MCF 10A (cell line): ENCODE data around the gene RAD51B. TPM values are rescaled to one million over a fixed set of nuclear protein-coding genes. Genes with fewer than 3 reads are reported as not detected.

Experiments used
- BruUV-seq: library from RNA; stranded (reverse); fragments of 400-500 nt; replicated peaks from 2 replicates; lab custom pipeline; 2021; lab: Mats Ljungman, UMichigan
- CTCF ChIA-PET: fragments of 300-600 bp; sonication (Branson Sonifier 250); formaldehyde crosslinking; extraction: SDS; loops from one replicate; lab custom pipeline; 2021; ENCODE audit warnings: antibody characterized with exemption, inconsistent platforms; lab: Yijun Ruan, JAX
- POLR2A ChIA-PET: fragments of 300-600, 350-650 bp; sonication (Branson Sonifier 250); formaldehyde crosslinking; extraction: SDS; loops from one replicate; lab custom pipeline; 2020; ENCODE audit warnings: antibody characterized with exemption, inconsistent platforms; lab: Yijun Ruan, JAX
- DNase-seq: peaks from one replicate; pipeline ENCODE4 v3.0.0-alpha.2; 2018; ENCODE audit not compliant: unreplicated experiment
- H3K27ac Mint-ChIP-seq: one replicate; pipeline ENCODE4 v1.8.0; 2022; ENCODE audit warnings: mild to moderate bottlenecking, low read depth, mixed read lengths; ENCODE audit not compliant: unreplicated experiment
- H3K27me3 Mint-ChIP-seq: one replicate; pipeline ENCODE4 v1.8.0; 2022; ENCODE audit warnings: mixed read lengths; ENCODE audit not compliant: insufficient read depth, unreplicated experiment
- H3K36me3 Mint-ChIP-seq: one replicate; pipeline ENCODE4 v1.8.0; 2022; ENCODE audit warnings: mild to moderate bottlenecking, moderate library complexity, mixed read lengths; ENCODE audit not compliant: insufficient read depth, unreplicated experiment
- H3K4me1 Mint-ChIP-seq: one replicate; pipeline ENCODE4 v1.8.0; 2022; ENCODE audit warnings: mixed read lengths; ENCODE audit not compliant: insufficient read depth, unreplicated experiment
- H3K4me3 Mint-ChIP-seq: one replicate; pipeline ENCODE4 v1.8.0; 2022; ENCODE audit warnings: mild to moderate bottlenecking, moderate library complexity, mixed read lengths; ENCODE audit not compliant: unreplicated experiment
- H3K9me3 Mint-ChIP-seq: one replicate; pipeline ENCODE4 v1.8.0; 2022; ENCODE audit warnings: mixed read lengths; ENCODE audit not compliant: unreplicated experiment
- CTCF ChIP-seq: fragments of 200-600 bp; IDR thresholded peaks from one replicate; pipeline ENCODE4 v1.8.0; 2022; ENCODE audit warnings: antibody characterized with exemption, mild to moderate bottlenecking; ENCODE audit not compliant: unreplicated experiment
- intact Hi-C: fragments of 100-400 bp; cut with micrococcal nuclease; formaldehyde crosslinking; loops from 2 replicates; pipeline ENCODE4 v1.14.1; 2022
- total RNA-seq: library from RNA; stranded (reverse); gene quantifications from 2 replicates; pipeline ENCODE4 v1.2.3, GENCODE V29; 2022

The RAD51B gene
- total RNA-seq, 1 experiment from 2014 or later, result 14.6 TPM

DNA sequence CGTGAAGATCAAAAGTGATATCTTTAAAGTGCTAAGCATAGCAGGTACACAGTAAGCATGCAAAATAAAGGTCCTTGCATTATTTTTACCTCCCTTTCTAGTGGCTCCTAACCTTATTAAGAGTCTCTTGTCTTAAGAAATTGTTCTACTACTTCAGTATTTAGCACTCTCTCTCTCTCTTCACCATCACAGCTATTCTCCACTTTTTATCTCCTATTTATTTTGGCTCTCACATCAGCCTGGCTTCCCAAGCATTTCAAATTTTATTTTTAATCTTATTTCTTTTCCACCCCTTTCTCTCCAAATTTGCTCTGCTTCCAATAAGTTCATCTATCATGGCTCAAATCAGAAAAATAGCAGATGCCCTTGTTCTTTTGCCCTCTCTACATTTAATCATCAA is 212.6 kb downstream of the RAD51B start:
- no peak for TF ChIP-seq CTCF
- H3K9me3 Mint-ChIP-seq, result peaks cover 11% of the 10 kb centered on the region
- peaks cover 3% of the 10 kb centered on the region for H3K4me1 Mint-ChIP-seq
- H3K27ac Mint-ChIP-seq, result no peak overlapping the region
- intact Hi-C loops, result no loop called here
- POLR2A ChIA-PET, result no interaction called here
- no peak overlapping the region for H3K4me3 Mint-ChIP-seq
- H3K27me3 Mint-ChIP-seq, result no peaks in the 10 kb centered on the region
- DNase-seq, result no peak
- no TSS peak for BruUV-seq
- no peaks in the 10 kb centered on the region for H3K36me3 Mint-ChIP-seq
- CTCF ChIA-PET, result no interaction called here

DNA sequence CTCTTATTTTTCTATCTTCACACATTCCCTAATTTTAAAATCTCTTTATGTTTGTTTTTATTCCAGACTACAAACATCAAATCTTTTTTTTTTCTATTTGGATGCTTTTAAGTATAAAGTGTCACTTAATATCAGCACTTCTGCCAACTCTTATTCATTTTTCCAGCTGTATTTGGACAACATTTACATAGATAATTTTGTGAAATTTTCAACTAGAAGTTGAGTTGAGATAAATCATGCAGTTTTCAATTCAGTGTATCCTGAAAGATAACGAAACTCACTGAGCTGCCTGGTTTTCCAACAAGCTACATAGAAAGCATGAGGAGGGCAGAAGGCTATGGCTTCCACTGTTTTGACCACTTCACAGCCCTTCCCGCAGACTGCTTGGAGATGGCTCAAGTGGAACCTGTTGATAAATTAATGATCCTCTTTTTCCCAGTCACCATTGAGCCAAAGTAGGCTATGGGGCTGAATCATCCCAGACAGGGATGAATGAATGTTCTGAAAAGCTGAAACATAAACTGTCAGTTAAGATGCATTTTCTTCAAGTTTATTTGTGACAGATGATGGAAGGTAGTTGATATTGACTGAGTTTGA is 213.9 kb downstream of the RAD51B start:
- POLR2A ChIA-PET, result interaction anchor here (0.6 to 1.0 kb wide), 3 partner anchors 15 to 344 kb away, joined by 3 read pairs; no protein-coding TSS in a partner anchor
- H3K36me3 Mint-ChIP-seq, result no peaks in the 10 kb centered on the region
- H3K4me3 Mint-ChIP-seq, result no peak overlapping the region
- intact Hi-C loops, result no loop called here
- TF ChIP-seq CTCF, result no peak
- H3K4me1 Mint-ChIP-seq, result no peaks in the 10 kb centered on the region
- H3K9me3 Mint-ChIP-seq, result peaks cover 11% of the 10 kb centered on the region
- H3K27ac Mint-ChIP-seq, result no peak overlapping the region
- no peaks in the 10 kb centered on the region for H3K27me3 Mint-ChIP-seq
- BruUV-seq, result no TSS peak
- DNase-seq, result no peak
- CTCF ChIA-PET, result no interaction called here

- ChIA-PET POLR2A (interaction anchor here (0.7 kb wide), 1 partner anchor 63 kb away, joined by 3 read pairs; no protein-coding TSS in a partner anchor), CTCF (interaction anchor here (0.6 kb wide), 1 partner anchor 834 kb away, joined by 4 read pairs; no protein-coding TSS in a partner anchor)
- TF ChIP-seq CTCF, result no peak
- no peaks in the 10 kb centered on the region for H3K36me3 Mint-ChIP-seq
- no peaks in the 10 kb centered on the region for H3K27me3 Mint-ChIP-seq
- H3K27ac Mint-ChIP-seq, result no peak overlapping the region
- peaks cover 2% of the 10 kb centered on the region for H3K9me3 Mint-ChIP-seq
- no peaks in the 10 kb centered on the region for H3K4me1 Mint-ChIP-seq
- DNase-seq, result no peak
- BruUV-seq, result no TSS peak
- no peak overlapping the region for H3K4me3 Mint-ChIP-seq
- intact Hi-C loops, result no loop called here
These were observed 215.3 kb downstream of the RAD51B start for GRCh38 chr14:68034896-68035295.

GRCh38 chr14:68036202-68036601 is 216.6 kb downstream of the RAD51B start:
- POLR2A ChIA-PET, result interaction anchor here (0.7 kb wide), 1 partner anchor 11 kb away, joined by 3 read pairs; no protein-coding TSS in a partner anchor
- H3K9me3 Mint-ChIP-seq, result no peaks in the 10 kb centered on the region
- intact Hi-C loops, result no loop called here
- BruUV-seq, result no TSS peak
- DNase-seq, result no peak
- H3K36me3 Mint-ChIP-seq, result no peaks in the 10 kb centered on the region
- no peaks in the 10 kb centered on the region for H3K4me1 Mint-ChIP-seq
- TF ChIP-seq CTCF, result no peak
- CTCF ChIA-PET, result no interaction called here
- no peak overlapping the region for H3K4me3 Mint-ChIP-seq
- H3K27ac Mint-ChIP-seq, result no peak overlapping the region
- no peaks in the 10 kb centered on the region for H3K27me3 Mint-ChIP-seq
